HEK293T (cell line): ENCODE data around the gene CDC123.

Experiments
- CTCF ChIA-PET: fragments of 350-600 bp; formaldehyde crosslinking; extraction: SDS; loops from one replicate; lab custom pipeline; 2021; ENCODE audit warnings: antibody characterized with exemption, inconsistent platforms; lab: Yijun Ruan, JAX
- POLR2A ChIA-PET: fragments of 350-600 bp; formaldehyde crosslinking; extraction: SDS; loops from one replicate; lab custom pipeline; 2020; ENCODE audit warnings: antibody characterized with exemption, inconsistent platforms; lab: Yijun Ruan, JAX
- DNase-seq: peaks from one replicate; pipeline ENCODE4 v3.0.0; 2012; ENCODE audit warnings: mixed read lengths; ENCODE audit errors: extremely low spot score
- ARNT ChIP-seq: fragments of 450-650 bp; IDR thresholded peaks from 2 replicates; pipeline ENCODE4 v1.6.1; 2017; ENCODE audit warnings: mild to moderate bottlenecking
- BHLHE40 ChIP-seq: fragments of 450-650 bp; IDR thresholded peaks from 2 replicates; pipeline ENCODE4 v1.6.1; 2016; ENCODE audit warnings: mild to moderate bottlenecking, moderate library complexity, borderline replicate concordance
- CTBP1 ChIP-seq: fragments of 450-650 bp; IDR thresholded peaks from 2 replicates; pipeline ENCODE4 v1.6.1; 2016; ENCODE audit warnings: borderline replicate concordance
- ELF4 ChIP-seq: fragments of 450-650 bp; IDR thresholded peaks from 2 replicates; pipeline ENCODE4 v1.6.1; 2017; ENCODE audit warnings: antibody characterized with exemption
- FOXA1 ChIP-seq: fragments of 450-650 bp; IDR thresholded peaks from 2 replicates; pipeline ENCODE4 v1.6.1; 2016; ENCODE audit warnings: mild to moderate bottlenecking
- FOXK2 ChIP-seq: fragments of 450-650 bp; IDR thresholded peaks from 2 replicates; pipeline ENCODE4 v1.6.1; 2016; ENCODE audit warnings: mild to moderate bottlenecking
- FOXM1 ChIP-seq: fragments of 450-650 bp; IDR thresholded peaks from 2 replicates; pipeline ENCODE4 v1.6.1; 2017; ENCODE audit warnings: mild to moderate bottlenecking, borderline replicate concordance
- HDGF ChIP-seq: fragments of 450-650 bp; IDR thresholded peaks from 2 replicates; pipeline ENCODE4 v1.6.1; 2017; ENCODE audit warnings: antibody characterized with exemption, borderline replicate concordance
- L3MBTL2 ChIP-seq: fragments of 450-650 bp; conservative IDR thresholded peaks from 2 replicates; pipeline ENCODE4 v1.6.1; 2016; ENCODE audit warnings: mild to moderate bottlenecking
- LEF1 ChIP-seq: fragments of 450-650 bp; IDR thresholded peaks from 2 replicates; pipeline ENCODE4 v1.6.1; 2017; ENCODE audit warnings: mild to moderate bottlenecking, borderline replicate concordance
- NFRKB ChIP-seq: fragments of 450-650 bp; IDR thresholded peaks from 2 replicates; pipeline ENCODE4 v1.6.1; 2016; ENCODE audit warnings: mild to moderate bottlenecking, moderate library complexity
- PKNOX1 ChIP-seq: fragments of 450-650 bp; IDR thresholded peaks from 2 replicates; pipeline ENCODE4 v1.6.1; 2016
- SP1 ChIP-seq: fragments of 450-650 bp; IDR thresholded peaks from 2 replicates; pipeline ENCODE4 v1.6.1; 2017
- SUZ12 ChIP-seq: fragments of 450-650 bp; IDR thresholded peaks from 2 replicates; pipeline ENCODE4 v1.6.1; 2016; ENCODE audit warnings: mild to moderate bottlenecking
- TARDBP ChIP-seq: fragments of 450-650 bp; IDR thresholded peaks from 2 replicates; pipeline ENCODE4 v1.6.1; 2016
- ZNF384 ChIP-seq: fragments of 450-650 bp; IDR thresholded peaks from 2 replicates; pipeline ENCODE4 v1.6.1; 2016

Gene CDC123

GRCh38 chr10:12207114-12207513 is 11.1 kb downstream of the CDC123 start:
- POLR2A ChIA-PET: no interaction called here

GRCh38 chr10:12208460-12208859 is 12.5 kb downstream of the CDC123 start:
- TF ChIP-seq CTBP1 (no peak), HDGF (no peak), SP1 (no peak), ARNT (no peak), FOXM1 (no peak), ELF4 (no peak), NFRKB (no peak), BHLHE40 (no peak), FOXK2 (no peak), LEF1 (no peak), L3MBTL2 (no peak), ZNF384 (no peak), SUZ12 (no peak)
- DNase-seq: no peak
- ChIA-PET CTCF (no interaction called here), POLR2A (no interaction called here)

More at GRCh38 chr10:12207114-12207513, 11.1 kb downstream of the CDC123 start:
- TF ChIP-seq BHLHE40 (no peak), FOXK2 (no peak), SUZ12 (no peak), NFRKB (no peak), FOXM1 (no peak), ELF4 (no peak), FOXA1 (no peak), LEF1 (no peak), CTBP1 (no peak), ARNT (no peak), TARDBP (no peak), ZNF384 (no peak), SP1 (no peak), HDGF (no peak), PKNOX1 (no peak), L3MBTL2 (no peak)
- CTCF ChIA-PET: no interaction called here
- DNase-seq: no peak

GRCh38 chr10:12212454-12212853 is 16.5 kb downstream of the CDC123 start:
- CTCF ChIA-PET: interaction anchor here (1.0 kb wide), 1 partner anchor 498 kb away, joined by 3 read pairs; no protein-coding TSS in a partner anchor

GRCh38 chr10:12213621-12214020 is 17.6 kb downstream of the CDC123 start:
- POLR2A ChIA-PET: interaction anchor here (1.1 kb wide), 1 partner anchor 18 kb away, joined by 3 read pairs; the partner anchor contains the start of genes CDC123 and NUDT5
- no peak for DNase-seq
- TF ChIP-seq FOXM1: no peak
- no peak for TF ChIP-seq ARNT
- TF ChIP-seq PKNOX1: no peak
- no peak for TF ChIP-seq SP1
- no peak for TF ChIP-seq CTBP1
- no peak for TF ChIP-seq ELF4
- TF ChIP-seq TARDBP: no peak
- no peak for TF ChIP-seq HDGF
- no peak for TF ChIP-seq NFRKB
- no peak for TF ChIP-seq L3MBTL2
- no peak for TF ChIP-seq LEF1
- no peak for TF ChIP-seq FOXK2
- TF ChIP-seq BHLHE40: no peak
- TF ChIP-seq FOXA1: no peak
- TF ChIP-seq SUZ12: no peak
- TF ChIP-seq ZNF384: no peak
- CTCF ChIA-PET: interaction anchor here (0.7 to 1.2 kb wide), 2 partner anchors 8 to 11 kb away, joined by 3 read pairs; no protein-coding TSS in a partner anchor

More at GRCh38 chr10:12212454-12212853, 16.5 kb downstream of the CDC123 start:
- POLR2A ChIA-PET: no interaction called here
- no peak for DNase-seq
- TF ChIP-seq CTBP1 (no peak), BHLHE40 (no peak), TARDBP (no peak), L3MBTL2 (no peak), NFRKB (no peak), FOXM1 (no peak), ZNF384 (no peak), ELF4 (no peak), ARNT (no peak), FOXA1 (no peak), FOXK2 (no peak), PKNOX1 (no peak), HDGF (no peak), SP1 (no peak), SUZ12 (no peak), LEF1 (no peak)

GRCh38 chr10:12214093-12214492 is 18.1 kb downstream of the CDC123 start:
- CTCF ChIA-PET: interaction anchor here (0.7 to 1.5 kb wide), 4 partner anchors 8 to 186 kb away, joined by 3 to 5 read pairs (median 4); no protein-coding TSS in a partner anchor
- no peak for DNase-seq
- TF ChIP-seq SUZ12 (no peak), FOXM1 (no peak), FOXA1 (no peak), ARNT (no peak), TARDBP (no peak)
- POLR2A ChIA-PET: no interaction called here

- ChIA-PET CTCF (interaction anchor here (0.6 to 1.8 kb wide), 8 partner anchors 11 to 471 kb away, joined by 3 to 5 read pairs (median 3); no protein-coding TSS in a partner anchor), POLR2A (interaction anchor here (2.4 kb wide), 1 partner anchor 19 kb away, joined by 6 read pairs; the partner anchor contains the start of genes CDC123 and NUDT5)
- DNase-seq: peak; percentile 20
- no peak for TF ChIP-seq CTBP1
- TF ChIP-seq ZNF384: peak; percentile 80
Measured at GRCh38 chr10:12214763-12215218, 18.8 kb downstream of the CDC123 start.
